ENCODE measurements around the gene ARHGEF7.

Gene ARHGEF7

GRCh38 chr13:111202156-111202621 lies 87.1 kb downstream of the ARHGEF7 start:
- no peak for DNase-seq

DNA sequence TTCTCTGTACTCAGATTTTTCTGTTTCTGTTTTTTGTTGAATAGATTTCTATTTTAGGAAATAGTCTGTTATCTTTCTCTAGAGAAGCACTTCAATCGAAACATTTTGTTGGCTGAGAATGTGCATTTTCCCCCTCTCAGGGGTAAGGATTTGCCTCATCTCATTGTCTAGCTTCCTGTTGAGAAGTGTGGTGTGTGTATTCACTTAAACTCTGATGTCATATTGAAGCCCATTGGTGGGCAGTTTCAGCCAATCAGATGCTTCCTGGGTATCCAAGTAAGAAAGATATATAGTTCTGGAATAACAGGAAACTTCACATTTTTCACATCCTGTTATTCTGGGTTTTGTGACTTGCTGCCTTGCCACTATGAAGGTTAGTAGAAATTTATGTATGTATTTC lies 87.6 kb downstream of the ARHGEF7 start:
- DNase-seq, result no peak

DNA sequence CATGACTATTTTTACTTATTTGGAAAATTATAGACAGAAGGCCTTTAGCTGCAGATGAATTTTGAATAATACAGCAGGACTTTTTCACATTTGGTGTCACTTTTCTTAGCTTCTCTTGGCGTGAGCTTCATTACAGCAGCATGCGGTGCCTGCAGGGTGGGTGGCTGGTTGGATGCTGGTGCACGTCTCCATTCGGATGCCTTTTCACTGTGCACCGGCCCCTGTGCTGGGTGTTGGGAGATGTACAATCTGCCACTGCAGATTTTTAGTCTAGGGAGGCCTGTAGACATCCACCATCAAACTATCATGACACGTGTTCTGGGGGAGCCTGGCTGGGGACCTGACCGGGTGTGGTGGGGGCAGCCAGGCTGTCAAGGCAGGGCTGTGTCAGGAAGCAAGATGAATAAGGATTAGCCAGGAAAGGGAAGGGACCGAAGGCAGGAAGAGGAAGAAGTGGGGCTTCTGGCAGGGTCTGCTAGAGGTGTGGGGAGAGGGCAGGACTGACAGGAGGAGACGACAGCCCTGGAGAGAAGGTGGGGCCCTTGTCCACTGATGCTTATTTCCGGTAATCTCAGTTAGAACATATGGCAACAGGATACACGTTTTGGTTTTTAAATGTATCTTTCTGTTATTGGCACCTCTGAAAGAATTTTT lies 88.8 kb downstream of the ARHGEF7 start:
- DNase-seq, result no peak

DNA sequence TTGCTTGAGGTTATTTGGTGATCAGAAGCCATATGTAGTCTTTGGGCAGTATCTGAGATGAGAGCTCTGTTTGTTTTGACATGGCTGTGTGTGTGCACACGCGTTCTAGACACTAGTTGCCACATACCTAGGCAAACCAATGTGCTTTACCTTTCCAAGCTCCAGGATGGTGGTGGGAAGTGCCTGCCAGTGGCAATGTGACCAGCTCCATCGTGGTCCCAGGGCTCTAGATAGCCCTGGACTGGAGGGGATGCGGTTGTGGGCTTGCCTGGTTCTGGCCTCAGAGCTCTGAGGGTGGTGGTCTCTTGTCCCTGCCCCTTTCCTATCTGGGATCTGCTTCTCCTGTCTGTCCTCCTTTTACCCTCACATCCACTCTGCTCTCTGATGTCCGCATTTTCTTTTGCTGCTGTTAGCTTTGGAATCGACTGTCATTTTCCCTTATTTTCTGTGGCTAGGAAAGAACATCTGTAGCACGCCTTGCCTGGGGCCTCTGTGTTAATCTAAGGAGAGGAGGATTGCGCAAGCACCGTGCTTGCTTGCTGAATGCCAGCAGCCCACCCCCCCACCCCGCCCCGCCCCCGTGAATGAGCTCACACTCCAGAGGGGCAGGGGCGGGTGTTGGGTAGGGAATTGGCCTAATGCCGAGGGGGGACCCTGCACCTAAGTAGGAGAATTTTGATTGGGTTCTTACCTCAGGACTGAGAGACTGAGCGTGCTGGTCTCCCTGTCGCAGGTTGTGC lies 89.5 kb downstream of the ARHGEF7 start:
- no peak for DNase-seq

DNA sequence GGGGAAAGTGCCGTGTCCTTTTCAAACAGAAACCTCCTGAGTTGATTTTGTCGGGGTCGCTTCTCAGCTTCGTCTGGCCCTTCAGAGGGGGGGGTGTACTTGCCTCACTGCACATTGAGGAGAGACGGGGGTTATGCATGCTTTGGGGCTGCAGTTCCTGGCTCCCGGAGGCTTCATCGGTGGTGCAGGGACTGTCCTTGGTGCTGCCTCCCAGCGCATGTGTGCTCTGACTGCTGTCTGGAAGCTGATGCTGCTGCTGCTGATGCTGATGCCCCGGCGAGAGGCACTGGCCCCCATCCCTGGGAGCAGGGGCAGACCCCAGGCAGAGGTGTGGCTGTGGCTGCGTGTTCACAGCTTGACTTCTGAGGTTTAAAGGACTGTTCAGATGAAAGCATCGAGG lies 91.0 kb downstream of the ARHGEF7 start:
- no peak for DNase-seq

DNA sequence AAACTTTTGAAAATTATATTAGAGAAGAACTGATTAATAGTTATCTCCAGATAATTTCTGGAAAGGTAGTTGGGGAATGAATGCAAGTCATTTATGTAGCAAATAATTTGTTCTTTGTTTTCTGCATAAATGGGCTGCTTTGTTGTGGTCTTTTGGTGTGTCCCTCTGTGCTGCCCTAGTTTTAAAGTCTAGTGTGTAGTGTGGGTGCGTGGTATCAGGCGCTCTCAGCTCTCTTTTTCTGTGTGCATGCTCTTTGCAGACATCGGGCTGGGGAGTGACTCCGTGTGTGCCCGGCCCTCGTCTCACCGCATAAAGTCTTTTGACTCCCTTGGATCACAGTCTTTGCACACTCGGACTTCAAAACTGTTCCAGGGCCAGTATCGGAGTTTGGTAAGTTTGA lies 94.5 kb downstream of the ARHGEF7 start:
- no peak for DNase-seq

GRCh38 chr13:111210091-111210490 lies 95.0 kb downstream of the ARHGEF7 start:
- DNase-seq, result no peak

DNA sequence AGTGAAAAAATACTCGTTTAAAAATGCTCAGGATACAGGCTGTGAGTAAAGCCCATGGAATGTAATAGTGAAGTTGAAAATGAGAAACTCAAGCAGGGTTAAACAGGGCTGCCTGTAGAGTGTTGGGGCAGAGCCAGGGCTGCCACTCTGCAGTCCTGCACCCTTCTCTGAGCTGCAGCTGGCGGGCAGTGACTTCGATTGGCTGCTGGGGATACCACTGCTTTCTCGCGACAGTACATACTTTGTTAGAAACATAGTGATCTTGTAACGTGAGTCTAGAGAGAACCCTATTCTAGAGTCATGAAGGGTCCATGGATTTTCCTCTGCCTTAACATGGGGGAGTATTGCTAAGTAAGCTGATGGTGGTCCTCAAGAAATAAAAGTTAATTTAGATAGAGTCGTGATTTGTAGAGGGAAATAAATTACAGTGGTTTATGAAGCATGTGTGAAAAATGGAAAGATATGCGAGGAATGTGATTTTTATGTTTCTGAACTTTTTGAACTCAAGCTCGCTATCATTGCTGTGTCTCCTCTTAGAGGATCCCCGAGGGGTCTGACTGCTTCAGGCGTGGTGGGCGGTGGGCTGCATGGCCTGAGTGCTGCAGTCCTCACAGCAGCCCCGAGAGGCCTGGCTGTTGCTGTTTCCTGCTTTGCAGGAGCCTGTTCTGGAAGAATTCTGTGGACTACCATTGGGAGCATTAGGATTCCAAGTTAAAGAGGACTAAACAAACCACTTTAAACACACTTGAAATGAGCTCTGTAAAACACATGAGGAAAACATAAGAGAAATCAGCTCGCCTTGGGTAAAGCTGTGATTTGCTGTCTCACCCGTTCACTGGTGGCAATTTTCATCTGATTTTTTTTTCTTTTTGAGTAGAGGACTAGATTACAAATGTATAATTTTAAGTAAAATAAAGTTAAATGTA lies 95.7 kb downstream of the ARHGEF7 start:
- DNase-seq, result no peak

- DNase-seq, result no peak
These were observed 96.8 kb downstream of the ARHGEF7 start for GRCh38 chr13:111211789-111212516.

DNA sequence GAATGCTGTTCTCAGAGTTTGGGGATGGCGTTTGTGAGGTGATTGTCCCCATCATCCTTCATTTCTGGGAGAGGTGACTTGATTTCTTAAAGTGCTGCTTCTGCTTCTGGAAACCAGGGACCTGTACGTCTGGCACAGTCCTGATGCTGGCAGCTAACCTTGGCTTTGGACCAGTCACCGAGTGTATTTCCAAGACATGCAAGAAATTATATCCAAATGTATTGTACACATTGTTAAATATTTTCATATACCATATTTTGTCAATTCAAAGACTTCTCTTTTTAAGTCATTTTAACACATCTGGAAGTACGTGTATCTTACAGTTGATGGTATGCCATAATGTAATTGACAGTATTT lies 97.4 kb downstream of the ARHGEF7 start:
- no peak for DNase-seq

- peak; percentile 79 for DNase-seq
These were observed 99.0 kb downstream of the ARHGEF7 start for GRCh38 chr13:111213964-111214726.

DNA sequence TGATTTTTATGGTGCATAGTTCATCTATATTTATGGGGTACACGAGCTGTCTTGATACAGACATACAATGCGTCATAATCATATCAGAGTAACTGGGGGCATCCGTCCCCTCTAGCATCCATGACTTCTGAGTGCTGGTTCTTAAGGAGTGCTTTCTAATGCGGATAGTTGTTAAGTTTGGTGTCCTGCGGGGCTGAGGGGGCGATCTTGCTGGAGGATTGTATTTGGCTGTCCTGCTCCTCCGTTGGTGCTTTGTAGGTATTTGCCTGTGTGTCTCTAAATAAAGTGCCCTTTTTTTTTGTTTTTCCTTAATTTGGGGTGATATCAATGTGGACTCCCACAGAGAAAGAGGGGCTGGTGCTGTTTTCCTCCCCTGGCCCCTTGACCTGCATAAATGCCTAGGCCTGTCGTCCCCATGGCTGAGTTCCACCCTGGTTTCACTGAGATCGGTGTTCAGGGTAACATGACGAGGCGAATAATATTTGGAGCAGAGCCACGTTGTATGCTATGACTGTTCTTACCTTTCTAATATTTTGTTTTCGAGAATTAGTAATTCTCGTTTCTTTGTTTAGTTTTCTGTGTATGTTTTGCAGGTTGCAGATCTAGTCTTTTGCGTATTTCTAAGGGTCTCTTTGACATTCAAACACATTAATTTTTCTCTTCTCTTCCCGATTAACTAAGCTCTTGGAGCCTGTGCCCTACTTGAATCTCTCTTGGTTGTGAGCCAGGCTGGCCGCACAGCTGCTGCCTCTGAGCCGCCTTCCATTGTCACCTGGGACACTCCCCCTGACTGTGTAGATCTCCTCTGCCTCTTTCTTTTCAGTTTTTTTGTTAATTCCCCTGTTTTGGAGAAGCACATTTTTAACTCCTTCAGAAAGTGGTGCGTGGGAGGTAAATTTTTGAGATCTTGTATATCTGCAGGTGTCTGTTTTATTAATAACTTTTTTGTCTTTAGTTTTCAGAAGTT lies 100.3 kb downstream of the ARHGEF7 start:
- DNase-seq, result no peak

DNA sequence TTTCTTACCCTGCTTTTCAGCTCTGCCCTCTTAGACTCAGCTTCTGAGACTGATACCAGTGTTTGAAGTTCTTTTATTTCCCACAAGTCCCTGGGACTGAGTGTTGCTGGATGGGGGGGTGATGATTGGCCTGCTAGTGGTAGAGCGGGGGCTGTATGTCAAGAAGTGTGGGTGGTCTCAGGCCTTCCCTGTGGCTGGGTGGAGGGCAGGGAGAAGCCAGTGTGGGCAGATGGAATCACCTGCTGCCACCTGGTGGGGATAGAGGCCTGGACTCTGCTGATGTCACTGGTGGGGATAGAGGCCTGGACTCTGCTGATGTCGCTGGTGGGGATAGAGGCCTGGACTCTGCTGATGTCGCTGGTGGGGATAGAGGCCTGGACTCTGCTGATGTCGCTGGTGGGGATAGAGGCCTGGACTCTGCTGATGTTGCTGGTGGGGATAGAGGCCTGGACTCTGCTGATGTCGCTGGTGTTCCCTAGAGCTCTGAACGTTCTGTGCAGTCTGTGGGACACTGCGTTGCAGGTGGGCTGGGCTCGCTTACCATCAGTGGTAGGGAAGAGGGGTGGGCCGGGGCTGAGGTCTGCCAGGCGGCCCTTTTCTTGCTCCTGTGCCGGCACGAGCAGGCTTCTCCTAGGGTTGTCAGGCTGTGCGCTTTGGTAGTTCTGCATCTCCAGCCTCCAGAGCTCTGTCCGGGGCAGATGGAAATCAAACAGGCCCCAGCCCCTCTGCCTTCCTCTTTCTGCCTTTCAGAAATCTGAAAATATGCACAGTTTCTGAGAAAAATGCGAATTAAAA lies 101.3 kb downstream of the ARHGEF7 start:
- no peak for DNase-seq

GRCh38 chr13:111217641-111218040 lies 102.5 kb downstream of the ARHGEF7 start:
- DNase-seq, result no peak

GRCh38 chr13:111219280-111219679 lies 104.2 kb downstream of the ARHGEF7 start:
- DNase-seq, result no peak

- DNase-seq, result no peak
These were observed 104.8 kb downstream of the ARHGEF7 start for GRCh38 chr13:111219950-111220349.

GRCh38 chr13:111225166-111225565 lies 110.1 kb downstream of the ARHGEF7 start:
- no peak for DNase-seq

- no peak for DNase-seq
These were observed 110.9 kb downstream of the ARHGEF7 start for GRCh38 chr13:111225810-111226546.

- DNase-seq, result no peak
These were observed 112.3 kb downstream of the ARHGEF7 start for GRCh38 chr13:111227405-111227804.

All from NCI-H510A (cell line).